Cardiac fibroblast (primary cell): ENCODE measurements around the gene SLC6A17.

Source experiments
- DNase-seq, 2 donors: peaks; one replicate each; pipeline versions ENCODE4 v3.0.0 to v3.0.0-alpha.2; 2010; ENCODE audit warnings: low read depth in 2 of 2
- H3K4me3 ChIP-seq, 2 donors: replicated peaks in 1 of 2; 1 replicate in 1 of 2; 2 replicates in 1 of 2; pipeline ENCODE4 v1.5.1; 2011; ENCODE audit warnings: low read depth in 2 of 2, low read length in 2 of 2, mild to moderate bottlenecking in 2 of 2, moderate library complexity in 1 of 2
- CTCF ChIP-seq: IDR thresholded peaks from one replicate; pipeline ENCODE4 v1.5.1; 2011; ENCODE audit warnings: low read depth, mild to moderate bottlenecking, low read length, inconsistent platforms

SLC6A17 gene

DNA sequence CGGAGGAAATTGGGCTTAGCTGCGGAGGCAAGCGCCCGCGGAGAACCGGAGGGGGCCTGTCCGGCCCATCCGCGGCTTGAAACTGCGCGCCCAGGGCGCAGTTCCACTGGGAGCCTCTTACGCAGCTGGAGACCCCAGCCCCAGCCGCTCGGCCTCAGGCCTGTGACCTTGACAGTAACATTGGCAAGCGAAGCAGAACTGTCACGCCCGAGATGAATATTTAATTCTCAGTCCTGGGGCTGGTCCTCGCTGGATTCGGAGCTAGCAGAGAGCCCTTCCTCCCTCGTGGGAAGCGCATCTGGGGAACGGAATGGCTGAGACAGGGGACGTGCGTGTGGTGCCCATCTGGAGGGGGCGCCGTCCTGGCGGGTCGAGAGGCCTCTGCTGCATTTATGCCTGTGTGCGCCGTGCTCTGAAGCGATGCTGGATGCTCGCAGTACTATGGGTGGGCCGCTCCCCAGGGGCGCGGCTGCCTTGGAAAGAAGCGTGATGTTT, 928 bp downstream of the SLC6A17 start:
- H3K4me3 ChIP-seq = no peak overlapping the region
- no peak for TF ChIP-seq CTCF
- peak in 1 of 2 donors; percentile 6 for DNase-seq

DNA sequence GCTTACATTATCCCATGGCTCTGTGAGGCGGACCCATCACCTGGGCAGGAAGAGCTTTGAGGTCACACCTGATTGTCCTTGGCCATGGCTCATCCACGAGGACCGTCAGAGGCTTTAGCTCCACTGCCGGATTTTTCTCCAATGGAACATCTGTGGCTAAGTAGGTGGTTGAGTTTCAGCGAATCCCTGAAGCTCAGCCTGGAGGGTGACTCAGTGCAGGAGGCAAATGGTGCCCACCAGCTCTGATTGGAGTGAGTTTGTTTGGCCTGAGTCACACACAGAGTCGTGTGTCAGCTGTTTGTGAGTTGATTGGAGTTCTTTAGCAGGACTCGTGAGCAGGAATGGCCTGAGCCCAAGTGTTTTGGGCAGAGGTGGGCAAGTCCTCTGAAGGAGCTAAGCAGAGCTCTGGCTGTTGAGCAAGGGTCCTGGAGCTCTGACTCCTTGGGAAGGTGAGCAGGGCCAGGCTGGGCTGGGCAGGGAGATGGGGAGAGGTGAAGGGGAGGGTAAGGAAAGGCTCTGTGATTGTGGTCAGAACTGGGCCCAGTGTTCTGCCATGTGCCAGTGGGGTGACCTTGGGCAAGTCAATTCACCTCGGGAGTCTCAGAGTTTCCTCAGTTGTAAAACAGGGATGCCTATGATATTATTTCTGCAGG, 2.0 kb downstream of the SLC6A17 start:
- H3K4me3 ChIP-seq = no peak overlapping the region
- no peak for TF ChIP-seq CTCF
- peak in 1 of 2 donors; percentile 42 for DNase-seq

GRCh38 chr1:110153407-110153950, 3.2 kb downstream of the SLC6A17 start:
- no peak for TF ChIP-seq CTCF
- no peak overlapping the region for H3K4me3 ChIP-seq
- DNase-seq = no peak

DNA sequence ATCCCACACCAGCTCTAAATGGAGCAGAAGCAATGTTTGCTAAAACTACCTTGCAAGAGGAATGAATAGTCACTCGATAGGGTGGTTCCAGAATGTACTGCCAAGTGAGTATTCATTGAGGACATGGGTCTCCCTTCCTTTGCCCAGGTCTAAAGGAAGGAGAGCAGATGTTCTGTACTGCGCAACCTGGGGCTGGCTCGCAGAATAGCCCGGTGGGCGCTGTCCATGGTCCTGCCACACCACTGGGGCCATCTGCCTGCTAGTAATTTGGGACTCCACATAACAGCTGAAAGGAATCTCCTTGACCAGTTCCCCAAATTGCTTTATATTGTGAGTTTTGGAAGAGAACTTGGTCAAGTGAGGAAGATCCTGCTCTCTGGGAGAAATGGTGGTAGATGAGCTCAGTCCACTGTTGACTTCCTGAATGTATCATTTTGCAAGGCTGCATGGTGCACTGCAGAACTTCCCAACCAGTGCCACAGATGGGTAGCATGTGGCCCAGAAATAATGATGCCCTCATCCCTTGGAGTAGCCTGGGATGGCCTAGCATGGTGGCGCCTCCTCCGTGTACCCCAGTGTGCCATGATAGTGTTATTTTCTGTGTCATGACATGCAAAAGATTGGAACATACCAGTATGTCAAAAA, 5.7 kb downstream of the SLC6A17 start:
- no peak for TF ChIP-seq CTCF
- DNase-seq = peak; percentile 62 to 67
- H3K4me3 ChIP-seq = no peak overlapping the region

DNA sequence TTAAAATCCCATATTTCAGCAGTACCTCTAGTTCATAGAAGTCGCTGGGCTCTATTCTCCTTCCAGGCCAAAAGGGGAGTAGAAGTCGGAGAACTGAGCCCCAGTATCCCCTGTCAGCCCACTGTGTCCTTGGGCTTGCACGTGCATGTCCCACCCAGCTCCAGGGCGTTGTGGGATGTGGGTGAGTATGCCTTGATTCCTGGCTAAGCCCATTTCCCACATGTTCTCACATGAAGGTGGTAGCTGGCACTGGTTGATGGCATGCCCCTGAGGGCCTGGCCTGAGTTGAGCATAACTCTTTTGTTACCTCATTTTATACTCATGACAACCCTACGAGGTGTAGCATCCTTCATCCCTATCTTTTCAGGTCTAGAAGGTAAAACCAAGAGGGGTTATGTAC, 8.0 kb downstream of the SLC6A17 start:
- no peak for TF ChIP-seq CTCF
- no peak overlapping the region for H3K4me3 ChIP-seq
- DNase-seq = no peak

DNA sequence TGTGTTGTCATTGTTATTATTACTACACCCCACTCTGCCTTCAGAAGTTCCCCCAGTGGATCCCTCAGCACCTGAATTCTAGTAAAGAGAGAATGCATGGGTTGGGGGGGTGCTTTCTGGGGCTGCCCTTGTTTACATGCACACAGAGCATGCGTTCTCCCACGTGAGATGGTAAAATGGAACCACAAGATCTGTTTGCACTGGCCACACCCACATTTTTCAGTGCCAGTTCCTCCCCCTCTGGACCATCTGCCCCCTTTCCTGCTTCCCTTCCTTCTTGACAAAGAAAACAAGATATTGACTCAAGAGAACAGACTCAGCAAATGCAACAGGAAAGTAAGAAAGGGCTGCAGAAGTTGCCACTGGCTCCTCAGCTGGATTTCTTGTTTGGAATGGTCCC, 8.9 kb downstream of the SLC6A17 start:
- TF ChIP-seq CTCF = no peak
- no peak overlapping the region for H3K4me3 ChIP-seq
- no peak for DNase-seq
